ENCODE measurements around the gene TLDC2. TPM values are rescaled to one million over a fixed set of nuclear protein-coding genes. Genes with fewer than 3 reads are reported as not detected.

The TLDC2 gene
- total RNA-seq, 1 experiment from 2014 or later = 0.17 TPM

DNA sequence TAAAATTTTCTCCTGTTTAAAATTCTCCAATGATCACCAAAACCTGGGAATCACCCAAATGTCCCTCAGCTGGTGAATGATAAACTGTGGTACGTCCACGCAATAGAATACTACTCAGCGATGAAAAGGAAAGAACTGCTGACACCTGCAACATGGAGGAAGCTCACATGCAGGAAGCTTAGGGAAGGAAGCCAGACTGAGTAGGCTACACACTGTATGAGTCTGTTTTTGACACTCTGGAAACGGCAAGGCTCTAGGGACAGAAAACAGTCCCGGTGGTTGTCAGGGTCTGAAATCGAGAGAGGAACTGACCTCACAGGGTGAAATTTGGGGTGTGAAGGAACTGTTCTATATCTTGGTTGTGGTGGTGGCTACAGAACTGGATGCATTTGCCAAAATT, 25.2 kb upstream of the TLDC2 start (continued):
- TF ChIP-seq, protein P1, sequence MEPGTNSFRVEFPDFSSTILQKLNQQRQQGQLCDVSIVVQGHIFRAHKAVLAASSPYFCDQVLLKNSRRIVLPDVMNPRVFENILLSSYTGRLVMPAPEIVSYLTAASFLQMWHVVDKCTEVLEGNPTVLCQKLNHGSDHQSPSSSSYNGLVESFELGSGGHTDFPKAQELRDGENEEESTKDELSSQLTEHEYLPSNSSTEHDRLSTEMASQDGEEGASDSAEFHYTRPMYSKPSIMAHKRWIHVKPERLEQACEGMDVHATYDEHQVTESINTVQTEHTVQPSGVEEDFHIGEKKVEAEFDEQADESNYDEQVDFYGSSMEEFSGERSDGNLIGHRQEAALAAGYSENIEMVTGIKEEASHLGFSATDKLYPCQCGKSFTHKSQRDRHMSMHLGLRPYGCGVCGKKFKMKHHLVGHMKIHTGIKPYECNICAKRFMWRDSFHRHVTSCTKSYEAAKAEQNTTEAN (CRISPR knock-in tag; IDR thresholded peaks at IDR 0.05) = no peak

DNA sequence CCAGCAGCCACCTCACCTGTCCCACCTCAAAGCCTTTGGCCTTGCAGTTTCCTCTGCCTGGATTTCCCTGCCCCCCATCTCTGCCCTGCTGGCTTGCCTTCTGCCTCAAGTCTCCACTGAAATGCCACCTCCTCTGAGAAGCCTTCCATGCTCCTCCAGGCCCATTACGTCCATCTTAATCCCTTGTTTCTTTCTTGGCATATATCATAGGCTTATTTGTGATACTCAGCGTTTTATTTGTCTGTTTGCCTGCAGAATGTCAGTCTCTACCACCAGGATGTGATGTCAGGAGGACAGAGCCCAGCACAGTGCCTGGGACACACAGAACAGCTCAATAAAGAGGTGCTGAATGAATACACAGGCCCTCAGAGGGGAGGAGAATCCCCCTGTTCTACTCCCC, 24.4 kb upstream of the TLDC2 start:
- H3K27me3 Mint-ChIP-seq (ENCODE audit: low read depth) = no peaks in the 10 kb centered on the region
- ChIA-PET POLR2A (no interaction called here), CTCF (no interaction called here)
- H3K27ac Mint-ChIP-seq = no peak overlapping the region
- no peak for TF ChIP-seq RORB (CRISPR knock-in tag; IDR thresholded peaks at IDR 0.05)
- no peak for TF ChIP-seq ZNF423 (CRISPR knock-in tag; IDR thresholded peaks at IDR 0.05)
- TF ChIP-seq, protein P2, sequence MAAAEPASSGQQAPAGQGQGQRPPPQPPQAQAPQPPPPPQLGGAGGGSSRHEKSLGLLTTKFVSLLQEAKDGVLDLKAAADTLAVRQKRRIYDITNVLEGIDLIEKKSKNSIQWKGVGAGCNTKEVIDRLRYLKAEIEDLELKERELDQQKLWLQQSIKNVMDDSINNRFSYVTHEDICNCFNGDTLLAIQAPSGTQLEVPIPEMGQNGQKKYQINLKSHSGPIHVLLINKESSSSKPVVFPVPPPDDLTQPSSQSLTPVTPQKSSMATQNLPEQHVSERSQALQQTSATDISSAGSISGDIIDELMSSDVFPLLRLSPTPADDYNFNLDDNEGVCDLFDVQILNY (CRISPR knock-in tag; IDR thresholded peaks at IDR 0.05) = no peak
- peaks cover 17% of the 10 kb centered on the region for H3K4me1 Mint-ChIP-seq
- peaks cover 14% of the 10 kb centered on the region for H3K36me3 Mint-ChIP-seq
- no peak for DNase-seq (ENCODE audit: low spot score)
- no peak for ATAC-seq
- H3K4me3 Mint-ChIP-seq = no peak overlapping the region
- peaks cover 12% of the 10 kb centered on the region for H3K9me3 Mint-ChIP-seq

DNA sequence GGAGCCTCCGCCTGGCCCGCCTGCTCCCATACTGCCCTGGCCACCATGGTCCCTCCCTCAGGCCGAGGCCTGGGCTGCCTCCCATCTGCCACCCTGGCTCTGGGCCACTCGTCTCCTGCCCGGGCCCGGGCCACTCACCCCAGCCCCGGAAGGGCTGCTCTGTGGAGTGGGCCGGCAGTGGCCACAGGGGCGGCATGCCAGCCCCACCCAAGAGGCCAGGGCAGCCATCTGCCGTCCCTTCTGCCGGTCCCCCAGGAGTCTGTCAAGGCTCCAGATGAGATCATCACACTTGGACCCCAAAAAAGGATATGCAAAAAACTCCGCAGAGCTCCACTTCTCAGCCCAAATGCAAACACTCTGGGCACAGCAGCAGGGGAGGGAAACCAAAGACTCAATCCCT, 23.8 kb upstream of the TLDC2 start:
- POLR2A ChIA-PET = no interaction called here
- CTCF ChIA-PET = interaction anchor here (0.8 to 0.9 kb wide), 2 partner anchors 15 to 17 kb away, joined by 3 to 4 read pairs; no protein-coding TSS in a partner anchor
- H3K27me3 Mint-ChIP-seq (ENCODE audit: low read depth) = no peaks in the 10 kb centered on the region
- H3K36me3 Mint-ChIP-seq = peaks cover 14% of the 10 kb centered on the region
- TF ChIP-seq, protein P3, sequence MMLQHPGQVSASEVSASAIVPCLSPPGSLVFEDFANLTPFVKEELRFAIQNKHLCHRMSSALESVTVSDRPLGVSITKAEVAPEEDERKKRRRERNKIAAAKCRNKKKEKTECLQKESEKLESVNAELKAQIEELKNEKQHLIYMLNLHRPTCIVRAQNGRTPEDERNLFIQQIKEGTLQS (CRISPR knock-in tag; conservative IDR thresholded peaks at IDR 0.05) = no peak
- TF ChIP-seq, protein P2 (CRISPR knock-in tag; IDR thresholded peaks at IDR 0.05) = no peak
- TF ChIP-seq, protein P4, sequence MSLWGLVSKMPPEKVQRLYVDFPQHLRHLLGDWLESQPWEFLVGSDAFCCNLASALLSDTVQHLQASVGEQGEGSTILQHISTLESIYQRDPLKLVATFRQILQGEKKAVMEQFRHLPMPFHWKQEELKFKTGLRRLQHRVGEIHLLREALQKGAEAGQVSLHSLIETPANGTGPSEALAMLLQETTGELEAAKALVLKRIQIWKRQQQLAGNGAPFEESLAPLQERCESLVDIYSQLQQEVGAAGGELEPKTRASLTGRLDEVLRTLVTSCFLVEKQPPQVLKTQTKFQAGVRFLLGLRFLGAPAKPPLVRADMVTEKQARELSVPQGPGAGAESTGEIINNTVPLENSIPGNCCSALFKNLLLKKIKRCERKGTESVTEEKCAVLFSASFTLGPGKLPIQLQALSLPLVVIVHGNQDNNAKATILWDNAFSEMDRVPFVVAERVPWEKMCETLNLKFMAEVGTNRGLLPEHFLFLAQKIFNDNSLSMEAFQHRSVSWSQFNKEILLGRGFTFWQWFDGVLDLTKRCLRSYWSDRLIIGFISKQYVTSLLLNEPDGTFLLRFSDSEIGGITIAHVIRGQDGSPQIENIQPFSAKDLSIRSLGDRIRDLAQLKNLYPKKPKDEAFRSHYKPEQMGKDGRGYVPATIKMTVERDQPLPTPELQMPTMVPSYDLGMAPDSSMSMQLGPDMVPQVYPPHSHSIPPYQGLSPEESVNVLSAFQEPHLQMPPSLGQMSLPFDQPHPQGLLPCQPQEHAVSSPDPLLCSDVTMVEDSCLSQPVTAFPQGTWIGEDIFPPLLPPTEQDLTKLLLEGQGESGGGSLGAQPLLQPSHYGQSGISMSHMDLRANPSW (CRISPR knock-in tag; conservative IDR thresholded peaks at IDR 0.05; ENCODE audit: low read depth) = no peak
- no peak for DNase-seq (ENCODE audit: low spot score)
- no peak overlapping the region for H3K4me3 Mint-ChIP-seq
- peaks cover 12% of the 10 kb centered on the region for H3K9me3 Mint-ChIP-seq
- H3K4me1 Mint-ChIP-seq = peaks cover 17% of the 10 kb centered on the region
- ATAC-seq = no peak
- H3K27ac Mint-ChIP-seq = no peak overlapping the region

DNA sequence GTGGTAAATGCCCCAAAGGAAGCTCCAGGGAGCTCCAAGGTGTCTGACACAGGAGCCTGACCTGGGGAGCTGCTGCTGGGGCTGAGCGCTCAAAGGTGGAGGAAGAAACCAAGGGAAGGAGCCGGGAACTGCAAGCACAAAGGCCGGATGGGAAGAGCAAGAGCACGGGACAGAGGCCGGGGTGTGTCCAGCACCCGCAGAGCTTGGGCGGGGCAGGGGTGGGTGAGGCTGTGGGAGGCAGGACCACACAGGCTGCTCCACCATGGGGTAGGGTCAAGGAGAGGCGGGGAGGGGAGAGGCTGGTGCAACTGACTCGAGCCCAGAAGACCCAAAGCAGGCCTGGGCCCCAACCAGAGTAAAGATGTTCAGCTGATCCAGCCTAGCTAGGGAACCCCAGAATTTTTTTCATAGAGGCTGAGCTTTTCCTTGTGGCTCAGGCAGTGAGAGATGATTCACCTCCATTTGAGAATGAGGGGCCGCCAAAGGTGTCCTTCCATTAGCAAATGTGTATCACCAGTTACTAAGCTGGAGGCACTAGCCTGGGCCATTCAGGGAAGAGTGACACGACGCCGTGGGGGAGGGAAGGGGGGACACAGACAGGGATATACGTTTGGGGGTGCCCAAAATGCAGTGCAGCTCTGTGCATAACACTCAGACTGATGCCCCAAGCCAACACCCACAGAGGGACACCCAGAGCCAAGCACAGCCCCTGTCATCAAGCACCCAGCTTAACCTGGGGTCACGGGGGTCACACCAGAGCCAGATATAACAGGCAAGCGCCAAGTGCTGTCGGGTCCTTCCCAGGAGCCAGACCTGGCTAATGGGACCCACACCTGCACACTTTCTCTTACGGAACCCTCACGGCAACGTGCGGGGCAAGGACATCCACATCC, 21.3 kb upstream of the TLDC2 start:
- DNase-seq (ENCODE audit: low spot score) (no peak), ATAC-seq (peak; percentile 45)
- ChIA-PET POLR2A (interaction anchor here (1.9 kb wide), 1 partner anchor 38 kb away, joined by 7 read pairs; no protein-coding TSS in a partner anchor), CTCF (interaction anchor here (0.7 to 3.0 kb wide), 8 partner anchors 10 to 80 kb away, joined by 3 to 19 read pairs (median 4); a partner anchor contains a TSS)
- Mint-ChIP-seq H3K27ac (no peak overlapping the region), H3K36me3 (peaks cover 14% of the 10 kb centered on the region), H3K9me3 (peaks cover 12% of the 10 kb centered on the region), H3K27me3 (ENCODE audit: low read depth) (no peaks in the 10 kb centered on the region), H3K4me1 (peaks cover 28% of the 10 kb centered on the region), H3K4me3 (no peak overlapping the region)
- TF ChIP-seq CREM (CRISPR knock-in tag; IDR thresholded peaks at IDR 0.05) = no peak
- TF ChIP-seq, protein P5, sequence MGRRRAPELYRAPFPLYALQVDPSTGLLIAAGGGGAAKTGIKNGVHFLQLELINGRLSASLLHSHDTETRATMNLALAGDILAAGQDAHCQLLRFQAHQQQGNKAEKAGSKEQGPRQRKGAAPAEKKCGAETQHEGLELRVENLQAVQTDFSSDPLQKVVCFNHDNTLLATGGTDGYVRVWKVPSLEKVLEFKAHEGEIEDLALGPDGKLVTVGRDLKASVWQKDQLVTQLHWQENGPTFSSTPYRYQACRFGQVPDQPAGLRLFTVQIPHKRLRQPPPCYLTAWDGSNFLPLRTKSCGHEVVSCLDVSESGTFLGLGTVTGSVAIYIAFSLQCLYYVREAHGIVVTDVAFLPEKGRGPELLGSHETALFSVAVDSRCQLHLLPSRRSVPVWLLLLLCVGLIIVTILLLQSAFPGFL (CRISPR knock-in tag; IDR thresholded peaks at IDR 0.05; ENCODE audit: borderline replicate concordance) = no peak

Measured in WTC11 (cell line).